ENCODE data around the gene KLHL12.

KLHL12 gene

GRCh38 chr1:202926581-202927491 is at the start of gene KLHL12:
Gene KLHL12 (minus strand): TSS chr1:202927234. CDS start chr1:202925162, 2,072 bp downstream.
- DNase-seq (ENCODE audit: low read depth in 2 of 2): peak; percentile 91 to 92

GRCh38 chr1:202976633-202977032 is 49.6 kb upstream of the KLHL12 start:
- DNase-seq (ENCODE audit: low read depth in 2 of 2): no peak

GRCh38 chr1:202974856-202975255 is 47.8 kb upstream of the KLHL12 start:
- no peak for DNase-seq (ENCODE audit: low read depth in 2 of 2)

GRCh38 chr1:202972046-202972445 is 45.0 kb upstream of the KLHL12 start:
- DNase-seq (ENCODE audit: low read depth in 2 of 2): no peak

- DNase-seq (ENCODE audit: low read depth in 2 of 2): no peak
Observed at GRCh38 chr1:202968895-202969295, 41.9 kb upstream of the KLHL12 start.

GRCh38 chr1:202968351-202968750 is 41.3 kb upstream of the KLHL12 start:
- DNase-seq (ENCODE audit: low read depth in 2 of 2): no peak

- DNase-seq (ENCODE audit: low read depth in 2 of 2): no peak
Observed at GRCh38 chr1:202967684-202968281, 40.7 kb upstream of the KLHL12 start.

GRCh38 chr1:202966006-202966898 is 39.2 kb upstream of the KLHL12 start:
- no peak for DNase-seq (ENCODE audit: low read depth in 2 of 2)

- no peak for DNase-seq (ENCODE audit: low read depth in 2 of 2)
Observed at GRCh38 chr1:202965422-202965821, 38.4 kb upstream of the KLHL12 start.

GRCh38 chr1:202964791-202965410 is 37.9 kb upstream of the KLHL12 start:
- no peak for DNase-seq (ENCODE audit: low read depth in 2 of 2)

GRCh38 chr1:202961220-202961880 is 34.3 kb upstream of the KLHL12 start:
- no peak for DNase-seq (ENCODE audit: low read depth in 2 of 2)

GRCh38 chr1:202959276-202959620 is 32.2 kb upstream of the KLHL12 start:
- DNase-seq (ENCODE audit: low read depth in 2 of 2): no peak

GRCh38 chr1:202958544-202959275 is 31.7 kb upstream of the KLHL12 start:
- DNase-seq (ENCODE audit: low read depth in 2 of 2): no peak

GRCh38 chr1:202957733-202958543 is 30.9 kb upstream of the KLHL12 start, which contains the start of gene ADIPOR1:
Gene ADIPOR1 (minus strand): TSS chr1:202958312. CDS start chr1:202951070, 7,242 bp downstream.
- peak; percentile 80 to 86 for DNase-seq (ENCODE audit: low read depth in 2 of 2)

- DNase-seq (ENCODE audit: low read depth in 2 of 2): no peak
Observed at GRCh38 chr1:202956969-202957368, 29.9 kb upstream of the KLHL12 start.

- DNase-seq (ENCODE audit: low read depth in 2 of 2): no peak
Observed at GRCh38 chr1:202954057-202954745, 27.2 kb upstream of the KLHL12 start.

- no peak for DNase-seq (ENCODE audit: low read depth in 2 of 2)
Observed at GRCh38 chr1:202953392-202953791, 26.4 kb upstream of the KLHL12 start.

- DNase-seq (ENCODE audit: low read depth in 2 of 2): no peak
Observed at GRCh38 chr1:202952818-202953217, 25.8 kb upstream of the KLHL12 start.

- DNase-seq (ENCODE audit: low read depth in 2 of 2): no peak
Observed at GRCh38 chr1:202952099-202952498, 25.1 kb upstream of the KLHL12 start.
